GM23248 (cell line): ENCODE results near the gene PKIB.

Experiments
- EZH2 ChIP-seq: fragments of 200-600 bp; sonication (generic); IDR thresholded peaks from 2 replicates; pipeline ENCODE4 v1.6.1; 2018; ENCODE audit warnings: antibody characterized with exemption, mild to moderate bottlenecking; ENCODE audit not compliant: insufficient read depth, poor library complexity, severe bottlenecking
- EZH2phosphoT487 ChIP-seq: fragments of 200-600 bp; sonication (generic); IDR thresholded peaks from 2 replicates; pipeline ENCODE4 v1.6.1; 2018; ENCODE audit warnings: antibody characterized with exemption, moderate library complexity, mild to moderate bottlenecking, low read depth; ENCODE audit not compliant: insufficient read depth

DNA sequence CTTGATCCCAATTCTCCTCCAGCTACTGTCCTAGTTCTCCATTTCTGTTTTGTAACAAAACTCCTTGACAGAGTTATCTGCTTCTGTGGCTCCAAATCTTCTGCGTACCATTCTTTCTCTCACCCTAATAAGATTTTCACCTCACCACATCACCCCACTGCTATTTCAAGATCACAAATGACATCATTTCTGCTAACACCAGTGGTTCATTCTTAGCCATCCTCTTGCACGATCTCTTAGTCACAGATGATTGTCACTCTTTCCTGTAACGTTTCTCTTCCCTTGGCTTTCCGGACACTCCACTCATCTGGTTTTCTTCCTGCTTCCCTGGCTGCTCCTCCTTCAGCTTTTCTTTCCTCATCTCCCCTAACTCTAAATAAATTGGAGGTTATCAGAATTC is 112.5 kb downstream of the PKIB start:
- no peak for TF ChIP-seq EZH2phosphoT487
- TF ChIP-seq EZH2, result no peak
